Left lung (tissue), 14 donors: ENCODE data around the gene ARSK. TPM values are rescaled to one million over a fixed set of nuclear protein-coding genes. Genes with fewer than 3 reads are reported as not detected.
A peak's percentile ranks its signal among the peaks of the same experiment; 100 is the strongest.

Experiments used
- ATAC-seq: fragments of 200-7000 bp; cut with Tn5 transposase; one replicate; pipeline ENCODE4 v1.9.1; 2020; ENCODE audit warnings: moderate library complexity
- DNase-seq, 4 donors: peaks; one replicate each; pipeline ENCODE4 v3.0.0-alpha.2; 2013 to 2020
- H3K27ac ChIP-seq, 2 donors: fragments of 200-600 bp; sonication (generic) in 1 of 2; one replicate each; pipeline versions ENCODE4 v1.5.0 to v1.8.0; 2020 to 2021
- H3K27me3 ChIP-seq, 2 donors: fragments of 200-600 bp; sonication (generic) in 1 of 2; one replicate each; pipeline versions ENCODE4 v1.5.0 to v1.8.0; 2020 to 2021
- H3K36me3 ChIP-seq, 2 donors: fragments of 200-600 bp; sonication (generic) in 1 of 2; one replicate each; pipeline versions ENCODE4 v1.5.0 to v1.8.0; 2020 to 2021
- H3K4me1 ChIP-seq, 2 donors: fragments of 200-600 bp; one replicate each; pipeline ENCODE4 v1.8.0; 2021
- H3K4me3 ChIP-seq, 2 donors: fragments of 200-600 bp; sonication (generic) in 1 of 2; one replicate each; pipeline versions ENCODE4 v1.5.0 to v1.8.0; 2020 to 2021; ENCODE audit warnings: mild to moderate bottlenecking in 1 of 2
- H3K9me3 ChIP-seq, 2 donors: fragments of 200-600 bp; sonication (generic) in 1 of 2; one replicate each; pipeline versions ENCODE4 v1.5.0 to v1.8.0; 2020 to 2021
- intact Hi-C, 2 donors: fragments of 100-400 bp; cut with DNase I; formaldehyde crosslinking; loops; one replicate each; pipeline versions ENCODE4 v1.11.2 to v1.14.2; 2022
- long read RNA-seq, 12 donors: library from polyadenylated mRNA in 2 of 12; unstranded in 2 of 12; transcript quantifications; one replicate each; pipeline ENCODE4 v2.0.0 and lab custom pipeline, GENCODE V29; 2019 to 2026
- polyA plus RNA-seq, 6 donors: library from polyadenylated mRNA; unstranded; fragments of 120-200 nt; gene quantifications; one replicate each; pipeline ENCODE4 v1.2.1, GENCODE V29; 2013; ENCODE audit not compliant: insufficient read length in 6 of 6
- total RNA-seq, 2 donors: library from RNA; stranded (reverse); fragmentation: NEBNext Ultra II Directional; extraction: Animal tissue kit (Norgen Biotek cat#: 25700); gene quantifications; one replicate each; pipeline ENCODE4 v1.2.1, GENCODE V29; 2021
- TF ChIP-seq, protein P1 (sequence below), 2 donors: fragments of 200-600 bp; sonication (generic) in 1 of 2; IDR thresholded peaks; one replicate each; pipeline versions ENCODE4 v1.5.0 to v1.8.0; 2021; ENCODE audit warnings: antibody characterized with exemption in 2 of 2
- donor health status: DM: no; HTN: yes; CAD: no.
- donor health status: DM: no; HTN: no; CAD: no.

The ARSK gene, protein sequence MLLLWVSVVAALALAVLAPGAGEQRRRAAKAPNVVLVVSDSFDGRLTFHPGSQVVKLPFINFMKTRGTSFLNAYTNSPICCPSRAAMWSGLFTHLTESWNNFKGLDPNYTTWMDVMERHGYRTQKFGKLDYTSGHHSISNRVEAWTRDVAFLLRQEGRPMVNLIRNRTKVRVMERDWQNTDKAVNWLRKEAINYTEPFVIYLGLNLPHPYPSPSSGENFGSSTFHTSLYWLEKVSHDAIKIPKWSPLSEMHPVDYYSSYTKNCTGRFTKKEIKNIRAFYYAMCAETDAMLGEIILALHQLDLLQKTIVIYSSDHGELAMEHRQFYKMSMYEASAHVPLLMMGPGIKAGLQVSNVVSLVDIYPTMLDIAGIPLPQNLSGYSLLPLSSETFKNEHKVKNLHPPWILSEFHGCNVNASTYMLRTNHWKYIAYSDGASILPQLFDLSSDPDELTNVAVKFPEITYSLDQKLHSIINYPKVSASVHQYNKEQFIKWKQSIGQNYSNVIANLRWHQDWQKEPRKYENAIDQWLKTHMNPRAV
- 1 to 10 TPM; 5.0 to 5.8 TPM for total RNA-seq
- 10 to 100 TPM; 10.7 to 16.0 (median 12.6) TPM for polyA plus RNA-seq
- long read RNA-seq, donor 1, partial matches to known transcripts = 0 of 1 reads
- long read RNA-seq, donor 1, other reads (novel, unspliced or antisense) = 0 of 1 reads
- long read RNA-seq, donor 2, partial matches to known transcripts = 14 of 18 reads
- long read RNA-seq, donor 2, other reads (novel, unspliced or antisense) = 0 of 18 reads
- long read RNA-seq, donor 3, partial matches to known transcripts = 0 of 3 reads
- long read RNA-seq, donor 3, other reads (novel, unspliced or antisense) = 0 of 3 reads
- long read RNA-seq, donor 4, partial matches to known transcripts = 5 of 5 reads
- long read RNA-seq, donor 4, other reads (novel, unspliced or antisense) = 0 of 5 reads
- long read RNA-seq, donor 5, partial matches to known transcripts = 0 of 1 reads
- long read RNA-seq, donor 5, other reads (novel, unspliced or antisense) = 0 of 1 reads
- long read RNA-seq, donor 6, partial matches to known transcripts = 8 of 9 reads
- long read RNA-seq, donor 6, other reads (novel, unspliced or antisense) = 0 of 9 reads
- long read RNA-seq, donor 7, partial matches to known transcripts = 6 of 10 reads
- long read RNA-seq, donor 7, other reads (novel, unspliced or antisense) = 0 of 10 reads
- long read RNA-seq, donor 8, partial matches to known transcripts = 15 of 15 reads
- long read RNA-seq, donor 8, other reads (novel, unspliced or antisense) = 0 of 15 reads
- long read RNA-seq, donor 9 = 0 reads
- long read RNA-seq, donor 10, partial matches to known transcripts = 1 of 3 reads
- long read RNA-seq, donor 10, other reads (novel, unspliced or antisense) = 2 of 3 reads
- long read RNA-seq, donor 11, partial matches to known transcripts = 0 of 1 reads
- long read RNA-seq, donor 11, other reads (novel, unspliced or antisense) = 0 of 1 reads
- long read RNA-seq, donor 12, partial matches to known transcripts = 5 of 9 reads
- long read RNA-seq, donor 12, other reads (novel, unspliced or antisense) = 0 of 9 reads

DNA sequence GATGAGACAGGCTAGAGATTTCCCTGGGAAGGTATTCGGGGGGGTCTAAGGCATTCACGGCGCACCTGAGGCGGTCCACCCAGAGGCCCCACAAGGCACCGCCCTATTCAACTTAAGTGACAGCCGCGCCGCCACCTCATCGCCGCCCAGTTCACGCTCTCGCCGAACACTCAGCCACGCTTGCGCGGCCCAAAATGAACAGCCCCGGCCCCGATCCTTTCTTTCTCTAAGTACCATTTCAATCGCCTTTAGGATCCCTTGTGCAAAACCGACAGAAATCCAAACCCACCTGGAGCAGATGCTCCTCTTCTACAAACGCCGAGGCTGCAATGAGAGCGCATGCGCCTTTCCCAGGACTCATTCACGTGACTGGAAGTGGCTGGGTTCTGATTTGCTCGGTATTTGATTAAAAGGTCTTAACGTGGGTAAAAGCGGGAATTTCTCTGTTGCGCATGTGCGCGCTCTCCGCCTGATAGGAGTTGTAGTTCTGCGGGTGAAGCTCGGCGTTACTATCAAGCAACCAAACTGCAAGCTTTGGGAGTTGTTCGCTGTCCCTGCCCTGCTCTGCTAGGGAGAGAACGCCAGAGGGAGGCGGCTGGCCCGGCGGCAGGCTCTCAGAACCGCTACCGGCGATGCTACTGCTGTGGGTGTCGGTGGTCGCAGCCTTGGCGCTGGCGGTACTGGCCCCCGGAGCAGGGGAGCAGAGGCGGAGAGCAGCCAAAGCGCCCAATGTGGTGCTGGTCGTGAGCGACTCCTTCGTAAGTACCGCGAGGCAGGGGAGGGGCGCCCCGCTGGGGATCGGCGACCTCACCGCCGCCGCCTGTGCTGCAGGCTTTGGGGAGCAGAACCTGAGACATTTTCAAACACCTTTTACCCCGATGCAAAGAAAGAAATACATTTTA is at the start of gene ARSK, which contains the start of gene SKIC3:
Gene ARSK, plus strand, starts transcription at position 455 of the 902 bp plus-strand sequence. Its CDS starts 178 bp downstream, at position 633.
Gene SKIC3, minus strand, starts transcription at position 331 of the 902 bp plus-strand sequence. CDS start 7,827 bp downstream, outside the sequence.
- Histone ChIP-seq H3K4me1 (peaks cover 7 to 53% of the 10 kb centered on the region in 2 donors), H3K4me3 (peak within 1 kb of the TSS; percentile 62 to 66), H3K36me3 (peaks cover 0 to 3% of the 10 kb centered on the region in 2 donors), H3K27me3 (no peaks in the 10 kb centered on the region), H3K27ac (peak within 1 kb of the TSS; percentile 86 to 88), H3K9me3 (no peaks in the 10 kb centered on the region)
- intact Hi-C loops = no loop called here
- TF ChIP-seq, protein P1, sequence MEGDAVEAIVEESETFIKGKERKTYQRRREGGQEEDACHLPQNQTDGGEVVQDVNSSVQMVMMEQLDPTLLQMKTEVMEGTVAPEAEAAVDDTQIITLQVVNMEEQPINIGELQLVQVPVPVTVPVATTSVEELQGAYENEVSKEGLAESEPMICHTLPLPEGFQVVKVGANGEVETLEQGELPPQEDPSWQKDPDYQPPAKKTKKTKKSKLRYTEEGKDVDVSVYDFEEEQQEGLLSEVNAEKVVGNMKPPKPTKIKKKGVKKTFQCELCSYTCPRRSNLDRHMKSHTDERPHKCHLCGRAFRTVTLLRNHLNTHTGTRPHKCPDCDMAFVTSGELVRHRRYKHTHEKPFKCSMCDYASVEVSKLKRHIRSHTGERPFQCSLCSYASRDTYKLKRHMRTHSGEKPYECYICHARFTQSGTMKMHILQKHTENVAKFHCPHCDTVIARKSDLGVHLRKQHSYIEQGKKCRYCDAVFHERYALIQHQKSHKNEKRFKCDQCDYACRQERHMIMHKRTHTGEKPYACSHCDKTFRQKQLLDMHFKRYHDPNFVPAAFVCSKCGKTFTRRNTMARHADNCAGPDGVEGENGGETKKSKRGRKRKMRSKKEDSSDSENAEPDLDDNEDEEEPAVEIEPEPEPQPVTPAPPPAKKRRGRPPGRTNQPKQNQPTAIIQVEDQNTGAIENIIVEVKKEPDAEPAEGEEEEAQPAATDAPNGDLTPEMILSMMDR (IDR thresholded peaks at IDR 0.05) = peak in 1 of 2 donors; percentile 31
- ATAC-seq (peak; percentile 93), DNase-seq (peak; percentile 92 to 99 (median 96))

DNA sequence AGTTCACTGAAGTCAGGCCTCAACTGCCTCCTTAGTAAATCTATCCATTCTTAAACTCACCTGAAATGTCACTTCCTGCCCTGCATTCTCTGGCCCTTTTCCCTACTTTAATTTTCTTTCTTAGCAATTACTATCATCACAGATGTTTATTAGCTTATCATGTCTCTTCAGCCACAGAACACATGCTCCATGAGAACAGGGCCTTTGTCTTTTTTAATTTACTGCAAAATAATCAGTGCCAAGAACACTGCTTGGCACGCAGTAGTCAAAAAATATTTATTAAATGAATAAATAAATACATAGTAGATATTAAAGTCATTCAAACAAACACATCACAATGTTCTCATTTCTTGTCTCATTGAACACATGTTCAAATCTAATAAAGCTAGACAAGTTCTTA is 46.4 kb upstream of the ARSK start:
- Histone ChIP-seq H3K9me3 (no peaks in the 10 kb centered on the region), H3K4me1 (no peaks in the 10 kb centered on the region), H3K4me3 (no peak overlapping the region), H3K27me3 (no peaks in the 10 kb centered on the region), H3K27ac (no peak overlapping the region), H3K36me3 (peaks cover 0 to 91% of the 10 kb centered on the region in 2 donors)
- DNase-seq (no peak), ATAC-seq (no peak)
- TF ChIP-seq, protein P1 (IDR thresholded peaks at IDR 0.05) = no peak
- intact Hi-C loops = no loop called here

DNA sequence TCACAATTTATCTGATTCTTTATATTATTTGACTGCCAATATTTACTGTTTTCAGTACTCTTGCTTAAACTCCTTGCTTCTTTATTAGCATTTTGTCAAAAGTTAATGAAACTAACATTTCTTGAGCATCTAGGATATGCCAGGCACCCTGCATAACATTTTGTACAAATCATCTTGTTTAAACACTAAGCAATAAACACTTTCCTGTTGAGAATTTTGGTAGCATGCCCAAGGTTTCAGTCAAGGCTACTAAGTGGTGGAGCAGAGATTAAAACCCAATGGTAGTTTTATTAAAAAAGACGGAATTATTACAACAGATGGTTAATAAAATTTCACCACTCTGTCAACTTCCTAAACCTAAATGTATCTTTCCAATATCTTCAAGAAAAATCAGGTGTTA is 43.3 kb upstream of the ARSK start:
- H3K4me1 ChIP-seq = no peaks in the 10 kb centered on the region
- no peak for DNase-seq
- TF ChIP-seq, protein P1 (IDR thresholded peaks at IDR 0.05) = no peak
- H3K27ac ChIP-seq = no peak overlapping the region
- no peaks in the 10 kb centered on the region for H3K27me3 ChIP-seq
- no peaks in the 10 kb centered on the region for H3K9me3 ChIP-seq
- ATAC-seq = no peak
- H3K4me3 ChIP-seq = no peak overlapping the region
- peaks cover 0 to 94% of the 10 kb centered on the region in 2 donors for H3K36me3 ChIP-seq
- intact Hi-C loops = no loop called here

DNA sequence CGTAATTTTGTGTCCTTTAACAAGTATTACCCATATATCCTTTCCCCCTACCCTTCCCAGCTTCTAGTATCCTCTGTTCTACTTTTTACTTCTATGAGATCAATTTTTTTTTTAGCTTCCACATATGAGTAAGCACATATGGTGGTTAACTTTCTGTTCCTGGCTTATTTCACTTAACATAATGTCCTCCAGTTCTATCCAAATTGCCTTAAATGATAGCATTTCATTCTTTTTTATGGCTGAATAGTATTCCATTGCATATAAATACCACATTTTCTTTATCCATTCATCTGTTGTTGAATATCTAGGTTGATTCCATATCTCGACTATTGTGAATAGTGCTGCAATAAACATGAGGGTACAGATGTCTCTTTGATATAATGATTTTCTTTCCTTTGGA is 36.5 kb upstream of the ARSK start:
- H3K36me3 ChIP-seq = peaks cover 0 to 96% of the 10 kb centered on the region in 2 donors

More for the DNA sequence above, 36.5 kb upstream of the ARSK start:
- Histone ChIP-seq H3K4me1 (no peaks in the 10 kb centered on the region), H3K9me3 (no peaks in the 10 kb centered on the region), H3K27me3 (no peaks in the 10 kb centered on the region), H3K27ac (no peak overlapping the region), H3K4me3 (no peak overlapping the region)
- DNase-seq (no peak), ATAC-seq (no peak)
- intact Hi-C loops = no loop called here
- TF ChIP-seq, protein P1 (IDR thresholded peaks at IDR 0.05) = no peak
